ENCODE results near the gene PCMTD2.
"Not testable (repeated sequence)": the region's sequence is repeated elsewhere in the genome, so short reads cannot be mapped to it uniquely, and the experiment has no call there.

The PCMTD2 gene

GRCh38 chr20:64322031-64322789 lies 66.7 kb downstream of the PCMTD2 start:
- in situ Hi-C loops (cut with MboI; ENCODE audit: low pct_unique_long_range_greater_than_20kb, low sequenced_read_pairs, unreplicated experiment); DNase-seq (ENCODE audit: low spot score): not testable (repeated sequence)

All from GM13977 (cell line).